Uterus (tissue), 2 donors: ENCODE measurements around the gene GTF3C6.

Experiments
- POLR2A ChIP-seq, 2 donors: fragments of 450-650 bp; IDR thresholded peaks; one replicate each; pipeline ENCODE4 v1.6.1; 2016; ENCODE audit warnings: antibody characterized with exemption in 2 of 2, mild to moderate bottlenecking in 1 of 2, moderate library complexity in 1 of 2
- TF ChIP-seq, protein P1 (sequence below), 4 experiments: fragments of 200-600 bp in 2 of 4; fragments of 450-650 bp in 2 of 4; sonication (generic) in 2 of 4; IDR thresholded peaks; one replicate each; pipeline ENCODE4 v1.5.1; 2016 to 2019; ENCODE audit warnings: antibody characterized with exemption in 4 of 4, mild to moderate bottlenecking in 2 of 4, moderate library complexity in 1 of 4

DNA sequence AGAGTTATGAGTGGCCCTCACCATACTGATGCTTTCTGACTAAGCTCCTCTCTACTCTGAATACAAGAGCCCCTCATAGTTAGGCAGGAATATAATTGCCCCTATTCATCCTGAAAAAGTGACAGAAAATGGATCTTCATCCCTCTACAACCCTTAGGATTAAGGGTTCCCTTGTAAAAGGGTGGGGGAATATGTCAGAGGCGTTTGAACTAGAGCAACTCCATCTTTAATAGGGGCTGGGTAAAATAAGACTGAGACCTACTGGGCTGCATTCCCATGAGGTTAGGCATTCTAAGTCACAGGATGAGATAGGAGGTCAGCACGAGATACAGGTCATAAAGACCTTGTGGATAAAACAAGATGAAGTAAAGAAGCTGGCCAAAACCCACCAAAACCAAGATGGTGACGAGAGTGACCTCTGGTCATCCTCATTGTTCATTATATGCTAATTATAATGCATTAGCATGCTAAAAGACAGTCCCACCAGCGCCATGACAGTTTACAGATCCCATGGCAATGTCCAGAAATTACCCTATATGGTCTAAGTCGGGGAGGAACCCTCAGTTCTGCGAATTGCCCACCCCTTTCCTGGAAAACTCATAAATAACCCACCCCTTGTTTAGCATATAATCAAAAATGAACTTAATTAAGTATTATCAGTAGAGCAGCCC, 4.7 kb upstream of the GTF3C6 start:
- TF ChIP-seq, protein P1, sequence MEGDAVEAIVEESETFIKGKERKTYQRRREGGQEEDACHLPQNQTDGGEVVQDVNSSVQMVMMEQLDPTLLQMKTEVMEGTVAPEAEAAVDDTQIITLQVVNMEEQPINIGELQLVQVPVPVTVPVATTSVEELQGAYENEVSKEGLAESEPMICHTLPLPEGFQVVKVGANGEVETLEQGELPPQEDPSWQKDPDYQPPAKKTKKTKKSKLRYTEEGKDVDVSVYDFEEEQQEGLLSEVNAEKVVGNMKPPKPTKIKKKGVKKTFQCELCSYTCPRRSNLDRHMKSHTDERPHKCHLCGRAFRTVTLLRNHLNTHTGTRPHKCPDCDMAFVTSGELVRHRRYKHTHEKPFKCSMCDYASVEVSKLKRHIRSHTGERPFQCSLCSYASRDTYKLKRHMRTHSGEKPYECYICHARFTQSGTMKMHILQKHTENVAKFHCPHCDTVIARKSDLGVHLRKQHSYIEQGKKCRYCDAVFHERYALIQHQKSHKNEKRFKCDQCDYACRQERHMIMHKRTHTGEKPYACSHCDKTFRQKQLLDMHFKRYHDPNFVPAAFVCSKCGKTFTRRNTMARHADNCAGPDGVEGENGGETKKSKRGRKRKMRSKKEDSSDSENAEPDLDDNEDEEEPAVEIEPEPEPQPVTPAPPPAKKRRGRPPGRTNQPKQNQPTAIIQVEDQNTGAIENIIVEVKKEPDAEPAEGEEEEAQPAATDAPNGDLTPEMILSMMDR (IDR thresholded peaks at IDR 0.05): no peak
- TF ChIP-seq POLR2A (IDR thresholded peaks at IDR 0.05): no peak
